A673 (cell line): ENCODE measurements around the gene LRRC18. TPM values are rescaled to one million over a fixed set of nuclear protein-coding genes. Genes with fewer than 3 reads are reported as not detected.

Source experiments
- BruUV-seq: library from RNA; stranded (reverse); fragments of 400-500 nt; replicated peaks from 2 replicates; lab custom pipeline; 2021; lab: Mats Ljungman, UMichigan
- CTCF ChIA-PET: fragments of 300-600 bp; sonication (Branson Sonifier 250); formaldehyde crosslinking; loops from one replicate; lab custom pipeline; 2022; ENCODE audit warnings: antibody characterized with exemption; lab: Charles Lee
- POLR2A ChIA-PET: fragments of 300-600 bp; sonication (Branson Sonifier 250); formaldehyde crosslinking; loops from one replicate; lab custom pipeline; 2022; ENCODE audit warnings: antibody characterized with exemption; ENCODE audit not compliant: low non-redundant PET; lab: Charles Lee
- DNase-seq: peaks from one replicate; pipeline ENCODE4 v3.0.0-alpha.2; 2015; ENCODE audit warnings: low spot score
- H3K27ac ChIP-seq: fragments of 200-600 bp; sonication (generic); 2 replicates; pipeline ENCODE4 v1.5.1; 2016; ENCODE audit warnings: mixed run types, low read depth, mild to moderate bottlenecking, mixed read lengths, antibody characterized with exemption, low read length; ENCODE audit not compliant: poor library complexity, severe bottlenecking
- H3K27me3 ChIP-seq: fragments of 200-600 bp; sonication (generic); replicated peaks from 2 replicates; pipeline ENCODE4 v1.6.1; 2017; ENCODE audit warnings: mixed run types, low read depth, mild to moderate bottlenecking, mixed read lengths, antibody characterized with exemption, low read length; ENCODE audit not compliant: insufficient read depth, poor library complexity
- H3K36me3 ChIP-seq: fragments of 200-600 bp; sonication (generic); 2 replicates; pipeline ENCODE4 v1.6.1; 2016; ENCODE audit warnings: mixed run types, mild to moderate bottlenecking, mixed read lengths, antibody characterized with exemption, low read length; ENCODE audit not compliant: insufficient read depth, poor library complexity, severe bottlenecking
- H3K4me1 ChIP-seq: fragments of 200-600 bp; sonication (generic); 2 replicates; pipeline ENCODE4 v1.6.1; 2017; ENCODE audit warnings: mixed run types, mild to moderate bottlenecking, mixed read lengths, antibody characterized with exemption, low read length; ENCODE audit not compliant: insufficient read depth, poor library complexity, severe bottlenecking
- H3K4me3 ChIP-seq: fragments of 200-600 bp; sonication (generic); 2 replicates; pipeline ENCODE4 v1.5.1; 2016; ENCODE audit warnings: low read depth, mixed run types, mild to moderate bottlenecking, mixed read lengths, low read length; ENCODE audit not compliant: poor library complexity, severe bottlenecking
- H3K9me3 ChIP-seq: fragments of 200-600 bp; sonication (generic); 2 replicates; pipeline ENCODE4 v1.6.1; 2016; ENCODE audit warnings: mixed run types, low read depth, mild to moderate bottlenecking, mixed read lengths, antibody characterized with exemption, low read length; ENCODE audit not compliant: poor library complexity, severe bottlenecking
- CTCF ChIP-seq: fragments of 300-800, 200-600 bp; sonication (generic); conservative IDR thresholded peaks from 2 replicates; pipeline ENCODE4 v1.5.1; 2017; ENCODE audit warnings: low read depth, mild to moderate bottlenecking, antibody characterized with exemption, low read length, moderate library complexity, mixed read lengths
- EZH2 ChIP-seq: fragments of 200-600 bp; sonication (generic); IDR thresholded peaks from 2 replicates; pipeline ENCODE4 v1.6.1; 2017; ENCODE audit warnings: borderline replicate concordance, low read depth, mild to moderate bottlenecking, mixed read lengths, antibody characterized with exemption, low read length; ENCODE audit not compliant: poor library complexity, severe bottlenecking
- intact Hi-C: fragments of 100-400 bp; cut with micrococcal nuclease; formaldehyde crosslinking; loops from one replicate; pipeline ENCODE4 v1.10.0; 2022; ENCODE audit not compliant: unreplicated experiment
- total RNA-seq: library from RNA; stranded (reverse); gene quantifications from 2 replicates; pipeline ENCODE4 v1.2.3, GENCODE V29; 2021

LRRC18 gene
- total RNA-seq, 1 experiment from 2014 or later, result not detected

DNA sequence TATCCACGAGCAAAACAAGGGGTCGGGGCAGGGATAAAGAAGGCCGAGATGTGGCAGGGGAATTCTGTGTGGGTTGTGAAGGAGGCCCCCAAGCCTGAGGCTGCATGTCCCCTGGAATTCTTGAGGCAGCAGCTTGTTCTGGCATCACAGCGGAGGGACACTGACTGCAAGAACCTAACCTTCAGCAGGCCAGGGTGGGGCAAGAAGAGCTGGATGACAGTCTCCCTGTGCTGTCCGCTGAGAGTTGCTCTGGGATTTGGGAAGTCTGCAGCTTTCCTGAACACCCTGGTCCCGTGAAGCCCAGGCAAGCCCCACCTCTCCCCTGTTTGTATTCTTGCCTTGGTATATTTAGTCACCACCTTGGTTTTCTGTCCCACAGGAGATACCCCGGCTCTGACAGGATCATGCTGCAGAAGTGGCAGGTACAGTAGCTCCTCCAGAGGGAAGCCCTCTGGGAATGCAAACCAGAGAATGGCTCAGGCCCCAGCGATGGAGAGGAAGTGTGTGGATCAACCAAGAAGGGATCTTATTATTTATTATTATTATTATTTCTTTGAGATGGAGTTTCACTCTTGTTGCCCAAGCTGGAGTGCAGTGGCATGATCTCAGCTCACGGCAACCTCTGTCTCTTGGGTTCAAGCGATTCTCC lies 1.9 kb upstream of the LRRC18 start:
- no peak overlapping the region for H3K4me3 ChIP-seq
- ChIA-PET CTCF (no interaction called here), POLR2A (no interaction called here)
- no peaks in the 10 kb centered on the region for H3K9me3 ChIP-seq
- no peaks in the 10 kb centered on the region for H3K36me3 ChIP-seq
- H3K4me1 ChIP-seq, result no peaks in the 10 kb centered on the region
- intact Hi-C loops, result no loop called here
- no peak overlapping the region for H3K27ac ChIP-seq
- H3K27me3 ChIP-seq, result peaks cover 6% of the 10 kb centered on the region
- no peak for DNase-seq
- no TSS peak for BruUV-seq
- TF ChIP-seq CTCF, result no peak
- no peak for TF ChIP-seq EZH2

GRCh38 chr10:48940958-48941357 lies 1.3 kb upstream of the LRRC18 start:
- CTCF ChIA-PET, result no interaction called here
- POLR2A ChIA-PET, result no interaction called here
- no TSS peak for BruUV-seq
- Histone ChIP-seq H3K9me3 (no peaks in the 10 kb centered on the region), H3K4me3 (no peak overlapping the region), H3K27me3 (peaks cover 6% of the 10 kb centered on the region), H3K27ac (no peak overlapping the region), H3K36me3 (no peaks in the 10 kb centered on the region), H3K4me1 (no peaks in the 10 kb centered on the region)
- no peak for DNase-seq
- TF ChIP-seq EZH2 (no peak), CTCF (no peak)
- intact Hi-C loops, result no loop called here

GRCh38 chr10:48940372-48940771 lies 732 bp upstream of the LRRC18 start:
- no peak overlapping the region for H3K27ac ChIP-seq
- TF ChIP-seq EZH2, result no peak
- TF ChIP-seq CTCF, result no peak
- peaks cover 10% of the 10 kb centered on the region for H3K27me3 ChIP-seq
- ChIA-PET CTCF (no interaction called here), POLR2A (no interaction called here)
- no TSS peak for BruUV-seq
- H3K4me3 ChIP-seq, result no peak overlapping the region
- H3K9me3 ChIP-seq, result no peaks in the 10 kb centered on the region
- no peak for DNase-seq
- H3K4me1 ChIP-seq, result no peaks in the 10 kb centered on the region
- intact Hi-C loops, result no loop called here
- H3K36me3 ChIP-seq, result no peaks in the 10 kb centered on the region
